Measurements from ENCODE around the gene MAP3K7. TPM values are rescaled to one million over a fixed set of nuclear protein-coding genes. Genes with fewer than 3 reads are reported as not detected.

The MAP3K7 gene
- total and polyA plus RNA-seq, 2 of the 8 experiments (the other 6 are each of a cell fraction or from before 2014, with no cell fraction given): 27.3 to 34.8 TPM

DNA sequence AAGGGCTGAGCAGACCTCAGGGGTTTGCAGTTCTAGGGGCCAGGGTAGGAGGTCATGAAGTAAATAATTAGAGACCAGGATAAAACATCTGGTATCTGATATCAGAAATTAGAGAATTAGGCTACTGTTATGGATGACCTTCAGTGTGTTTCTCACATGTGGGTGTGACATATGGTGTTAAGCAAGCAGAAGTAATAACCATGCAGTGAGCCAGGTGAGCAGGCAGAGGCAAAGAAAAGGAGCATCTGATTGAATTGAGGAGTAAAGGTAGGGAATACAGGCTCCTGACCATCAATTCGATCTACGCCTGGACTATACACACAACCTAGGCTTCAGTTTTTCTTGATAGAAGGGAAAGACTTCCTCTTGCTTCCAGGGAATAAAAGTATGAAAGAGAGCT is 34.7 kb upstream of the MAP3K7 start (continued):
- TF ChIP-seq, protein P1, sequence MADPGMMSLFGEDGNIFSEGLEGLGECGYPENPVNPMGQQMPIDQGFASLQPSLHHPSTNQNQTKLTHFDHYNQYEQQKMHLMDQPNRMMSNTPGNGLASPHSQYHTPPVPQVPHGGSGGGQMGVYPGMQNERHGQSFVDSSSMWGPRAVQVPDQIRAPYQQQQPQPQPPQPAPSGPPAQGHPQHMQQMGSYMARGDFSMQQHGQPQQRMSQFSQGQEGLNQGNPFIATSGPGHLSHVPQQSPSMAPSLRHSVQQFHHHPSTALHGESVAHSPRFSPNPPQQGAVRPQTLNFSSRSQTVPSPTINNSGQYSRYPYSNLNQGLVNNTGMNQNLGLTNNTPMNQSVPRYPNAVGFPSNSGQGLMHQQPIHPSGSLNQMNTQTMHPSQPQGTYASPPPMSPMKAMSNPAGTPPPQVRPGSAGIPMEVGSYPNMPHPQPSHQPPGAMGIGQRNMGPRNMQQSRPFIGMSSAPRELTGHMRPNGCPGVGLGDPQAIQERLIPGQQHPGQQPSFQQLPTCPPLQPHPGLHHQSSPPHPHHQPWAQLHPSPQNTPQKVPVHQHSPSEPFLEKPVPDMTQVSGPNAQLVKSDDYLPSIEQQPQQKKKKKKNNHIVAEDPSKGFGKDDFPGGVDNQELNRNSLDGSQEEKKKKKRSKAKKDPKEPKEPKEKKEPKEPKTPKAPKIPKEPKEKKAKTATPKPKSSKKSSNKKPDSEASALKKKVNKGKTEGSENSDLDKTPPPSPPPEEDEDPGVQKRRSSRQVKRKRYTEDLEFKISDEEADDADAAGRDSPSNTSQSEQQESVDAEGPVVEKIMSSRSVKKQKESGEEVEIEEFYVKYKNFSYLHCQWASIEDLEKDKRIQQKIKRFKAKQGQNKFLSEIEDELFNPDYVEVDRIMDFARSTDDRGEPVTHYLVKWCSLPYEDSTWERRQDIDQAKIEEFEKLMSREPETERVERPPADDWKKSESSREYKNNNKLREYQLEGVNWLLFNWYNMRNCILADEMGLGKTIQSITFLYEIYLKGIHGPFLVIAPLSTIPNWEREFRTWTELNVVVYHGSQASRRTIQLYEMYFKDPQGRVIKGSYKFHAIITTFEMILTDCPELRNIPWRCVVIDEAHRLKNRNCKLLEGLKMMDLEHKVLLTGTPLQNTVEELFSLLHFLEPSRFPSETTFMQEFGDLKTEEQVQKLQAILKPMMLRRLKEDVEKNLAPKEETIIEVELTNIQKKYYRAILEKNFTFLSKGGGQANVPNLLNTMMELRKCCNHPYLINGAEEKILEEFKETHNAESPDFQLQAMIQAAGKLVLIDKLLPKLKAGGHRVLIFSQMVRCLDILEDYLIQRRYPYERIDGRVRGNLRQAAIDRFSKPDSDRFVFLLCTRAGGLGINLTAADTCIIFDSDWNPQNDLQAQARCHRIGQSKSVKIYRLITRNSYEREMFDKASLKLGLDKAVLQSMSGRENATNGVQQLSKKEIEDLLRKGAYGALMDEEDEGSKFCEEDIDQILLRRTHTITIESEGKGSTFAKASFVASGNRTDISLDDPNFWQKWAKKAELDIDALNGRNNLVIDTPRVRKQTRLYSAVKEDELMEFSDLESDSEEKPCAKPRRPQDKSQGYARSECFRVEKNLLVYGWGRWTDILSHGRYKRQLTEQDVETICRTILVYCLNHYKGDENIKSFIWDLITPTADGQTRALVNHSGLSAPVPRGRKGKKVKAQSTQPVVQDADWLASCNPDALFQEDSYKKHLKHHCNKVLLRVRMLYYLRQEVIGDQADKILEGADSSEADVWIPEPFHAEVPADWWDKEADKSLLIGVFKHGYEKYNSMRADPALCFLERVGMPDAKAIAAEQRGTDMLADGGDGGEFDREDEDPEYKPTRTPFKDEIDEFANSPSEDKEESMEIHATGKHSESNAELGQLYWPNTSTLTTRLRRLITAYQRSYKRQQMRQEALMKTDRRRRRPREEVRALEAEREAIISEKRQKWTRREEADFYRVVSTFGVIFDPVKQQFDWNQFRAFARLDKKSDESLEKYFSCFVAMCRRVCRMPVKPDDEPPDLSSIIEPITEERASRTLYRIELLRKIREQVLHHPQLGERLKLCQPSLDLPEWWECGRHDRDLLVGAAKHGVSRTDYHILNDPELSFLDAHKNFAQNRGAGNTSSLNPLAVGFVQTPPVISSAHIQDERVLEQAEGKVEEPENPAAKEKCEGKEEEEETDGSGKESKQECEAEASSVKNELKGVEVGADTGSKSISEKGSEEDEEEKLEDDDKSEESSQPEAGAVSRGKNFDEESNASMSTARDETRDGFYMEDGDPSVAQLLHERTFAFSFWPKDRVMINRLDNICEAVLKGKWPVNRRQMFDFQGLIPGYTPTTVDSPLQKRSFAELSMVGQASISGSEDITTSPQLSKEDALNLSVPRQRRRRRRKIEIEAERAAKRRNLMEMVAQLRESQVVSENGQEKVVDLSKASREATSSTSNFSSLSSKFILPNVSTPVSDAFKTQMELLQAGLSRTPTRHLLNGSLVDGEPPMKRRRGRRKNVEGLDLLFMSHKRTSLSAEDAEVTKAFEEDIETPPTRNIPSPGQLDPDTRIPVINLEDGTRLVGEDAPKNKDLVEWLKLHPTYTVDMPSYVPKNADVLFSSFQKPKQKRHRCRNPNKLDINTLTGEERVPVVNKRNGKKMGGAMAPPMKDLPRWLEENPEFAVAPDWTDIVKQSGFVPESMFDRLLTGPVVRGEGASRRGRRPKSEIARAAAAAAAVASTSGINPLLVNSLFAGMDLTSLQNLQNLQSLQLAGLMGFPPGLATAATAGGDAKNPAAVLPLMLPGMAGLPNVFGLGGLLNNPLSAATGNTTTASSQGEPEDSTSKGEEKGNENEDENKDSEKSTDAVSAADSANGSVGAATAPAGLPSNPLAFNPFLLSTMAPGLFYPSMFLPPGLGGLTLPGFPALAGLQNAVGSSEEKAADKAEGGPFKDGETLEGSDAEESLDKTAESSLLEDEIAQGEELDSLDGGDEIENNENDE (IDR thresholded peaks at IDR 0.05; ENCODE audit: insufficient replicate concordance, low read length): no peak
- no peak for TF ChIP-seq KDM4A (IDR thresholded peaks at IDR 0.05; ENCODE audit: low read depth, low read length, severe bottlenecking)
- no peak for TF ChIP-seq EGR1 (IDR thresholded peaks at IDR 0.05; ENCODE audit: borderline replicate concordance, low read depth, low read length)
- no peak for TF ChIP-seq MAFK (IDR thresholded peaks at IDR 0.05; ENCODE audit: low read depth, low read length)
- no peak for TF ChIP-seq FOSL1 (IDR thresholded peaks at IDR 0.05; ENCODE audit: insufficient read depth, low read depth, low read length)
- TF ChIP-seq, protein P2, sequence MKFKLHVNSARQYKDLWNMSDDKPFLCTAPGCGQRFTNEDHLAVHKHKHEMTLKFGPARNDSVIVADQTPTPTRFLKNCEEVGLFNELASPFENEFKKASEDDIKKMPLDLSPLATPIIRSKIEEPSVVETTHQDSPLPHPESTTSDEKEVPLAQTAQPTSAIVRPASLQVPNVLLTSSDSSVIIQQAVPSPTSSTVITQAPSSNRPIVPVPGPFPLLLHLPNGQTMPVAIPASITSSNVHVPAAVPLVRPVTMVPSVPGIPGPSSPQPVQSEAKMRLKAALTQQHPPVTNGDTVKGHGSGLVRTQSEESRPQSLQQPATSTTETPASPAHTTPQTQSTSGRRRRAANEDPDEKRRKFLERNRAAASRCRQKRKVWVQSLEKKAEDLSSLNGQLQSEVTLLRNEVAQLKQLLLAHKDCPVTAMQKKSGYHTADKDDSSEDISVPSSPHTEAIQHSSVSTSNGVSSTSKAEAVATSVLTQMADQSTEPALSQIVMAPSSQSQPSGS (IDR thresholded peaks at IDR 0.05; ENCODE audit: low read length): no peak
- TF ChIP-seq POU5F1 (IDR thresholded peaks at IDR 0.05; ENCODE audit: low read depth, low read length): no peak
- no peak for TF ChIP-seq RAD21 (IDR thresholded peaks at IDR 0.05 in 1 of 2, conservative IDR thresholded peaks at IDR 0.05 in 1 of 2; ENCODE audit: low read depth in 2 of 2, low read length in 2 of 2)
- TF ChIP-seq JUND (IDR thresholded peaks at IDR 0.05; ENCODE audit: low read length): no peak
- no peak for TF ChIP-seq TAF7 (optimal IDR thresholded peaks at IDR 0.05; ENCODE audit: borderline replicate concordance, low read depth, low read length)

Measured in H1 (cell line).